Chondrocyte (in vitro differentiated cells): ENCODE results near the gene S100A11. TPM values are rescaled to one million over a fixed set of nuclear protein-coding genes. Genes with fewer than 3 reads are reported as not detected.
A peak's percentile ranks its signal among the peaks of the same experiment; 100 is the strongest.

Source experiments
- DNase-seq: peaks from one replicate; pipeline ENCODE4 v3.0.0; 2021; ENCODE audit warnings: mixed read lengths, low spot score
- H3K27ac Mint-ChIP-seq: one replicate; pipeline ENCODE4 v1.8.0; 2021; ENCODE audit warnings: mild to moderate bottlenecking, moderate library complexity, mixed read lengths; ENCODE audit not compliant: unreplicated experiment
- H3K27me3 Mint-ChIP-seq: 2 replicates; pipeline ENCODE4 v1.8.0; 2021; ENCODE audit warnings: low read depth, mixed read lengths
- H3K36me3 Mint-ChIP-seq: 2 replicates; pipeline ENCODE4 v1.8.0; 2021; ENCODE audit warnings: low read depth, mixed read lengths
- H3K4me1 Mint-ChIP-seq: 2 replicates; pipeline ENCODE4 v1.8.0; 2021; ENCODE audit warnings: low read depth, mild to moderate bottlenecking, mixed read lengths
- H3K4me3 Mint-ChIP-seq: one replicate; pipeline ENCODE4 v1.8.0; 2021; ENCODE audit warnings: mild to moderate bottlenecking, moderate library complexity, mixed read lengths; ENCODE audit not compliant: unreplicated experiment
- H3K9me3 Mint-ChIP-seq: 2 replicates; pipeline ENCODE4 v1.8.0; 2021; ENCODE audit warnings: low read depth, mixed read lengths
- total RNA-seq: library from RNA; stranded (reverse); gene quantifications from 3 replicates; pipeline ENCODE4 v1.2.1, GENCODE V29; 2021
- TF ChIP-seq, protein P1 (sequence below): fragments of 200-600 bp; sonication (generic); IDR thresholded peaks from 2 replicates; pipeline ENCODE4 v1.5.0; 2021; ENCODE audit warnings: antibody characterized with exemption, mild to moderate bottlenecking, moderate library complexity

S100A11 gene
- total RNA-seq, 1 donor from 2014 or later: 741 TPM

DNA sequence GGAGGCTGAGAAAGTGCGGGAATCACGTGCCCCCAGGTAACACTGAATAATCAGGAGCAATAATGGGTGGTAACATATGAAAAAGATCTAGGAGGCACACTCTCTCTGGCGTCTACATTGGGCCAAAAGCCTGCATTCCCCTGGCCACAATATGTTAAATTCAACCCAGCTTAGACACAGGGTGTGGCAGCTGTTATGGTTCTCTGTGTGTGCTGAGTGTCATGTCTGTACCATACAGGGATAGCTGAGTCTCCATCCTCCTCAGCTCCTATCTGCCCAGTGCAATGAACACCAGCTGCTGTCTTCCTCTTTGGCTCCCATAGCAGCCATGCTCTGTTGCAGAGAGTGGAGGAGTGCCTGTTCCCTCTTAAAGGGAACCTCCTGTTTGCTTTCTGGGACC lies 14.3 kb downstream of the S100A11 start:
- DNase-seq: no peak
- Mint-ChIP-seq H3K27ac (no peak overlapping the region), H3K27me3 (peaks cover 6% of the 10 kb centered on the region), H3K4me1 (peaks cover 10% of the 10 kb centered on the region), H3K9me3 (no peaks in the 10 kb centered on the region), H3K4me3 (no peak overlapping the region), H3K36me3 (no peaks in the 10 kb centered on the region)
- TF ChIP-seq, protein P1, sequence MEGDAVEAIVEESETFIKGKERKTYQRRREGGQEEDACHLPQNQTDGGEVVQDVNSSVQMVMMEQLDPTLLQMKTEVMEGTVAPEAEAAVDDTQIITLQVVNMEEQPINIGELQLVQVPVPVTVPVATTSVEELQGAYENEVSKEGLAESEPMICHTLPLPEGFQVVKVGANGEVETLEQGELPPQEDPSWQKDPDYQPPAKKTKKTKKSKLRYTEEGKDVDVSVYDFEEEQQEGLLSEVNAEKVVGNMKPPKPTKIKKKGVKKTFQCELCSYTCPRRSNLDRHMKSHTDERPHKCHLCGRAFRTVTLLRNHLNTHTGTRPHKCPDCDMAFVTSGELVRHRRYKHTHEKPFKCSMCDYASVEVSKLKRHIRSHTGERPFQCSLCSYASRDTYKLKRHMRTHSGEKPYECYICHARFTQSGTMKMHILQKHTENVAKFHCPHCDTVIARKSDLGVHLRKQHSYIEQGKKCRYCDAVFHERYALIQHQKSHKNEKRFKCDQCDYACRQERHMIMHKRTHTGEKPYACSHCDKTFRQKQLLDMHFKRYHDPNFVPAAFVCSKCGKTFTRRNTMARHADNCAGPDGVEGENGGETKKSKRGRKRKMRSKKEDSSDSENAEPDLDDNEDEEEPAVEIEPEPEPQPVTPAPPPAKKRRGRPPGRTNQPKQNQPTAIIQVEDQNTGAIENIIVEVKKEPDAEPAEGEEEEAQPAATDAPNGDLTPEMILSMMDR: no peak

DNA sequence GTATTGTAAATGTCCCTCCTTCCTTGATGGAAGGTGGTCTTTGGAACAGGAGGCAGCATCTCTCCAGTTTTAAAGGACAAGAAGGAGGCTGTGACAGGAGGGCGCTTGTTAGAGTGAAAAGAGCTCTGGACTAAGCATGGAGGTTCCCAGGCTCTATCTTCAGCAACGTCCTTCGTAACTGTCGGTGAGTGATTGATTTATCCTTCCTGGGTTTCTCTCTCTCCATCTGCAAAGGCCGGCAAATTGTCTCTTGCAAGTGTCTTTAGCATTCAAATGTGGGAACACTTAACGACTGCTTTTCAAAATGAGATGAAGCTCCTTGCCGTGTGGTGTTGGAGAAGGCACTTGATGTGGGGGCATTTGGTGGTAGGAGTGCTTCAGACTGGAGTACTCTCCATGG lies 15.2 kb downstream of the S100A11 start:
- peaks cover 6% of the 10 kb centered on the region for H3K27me3 Mint-ChIP-seq
- DNase-seq: no peak
- no peaks in the 10 kb centered on the region for H3K36me3 Mint-ChIP-seq
- H3K9me3 Mint-ChIP-seq: no peaks in the 10 kb centered on the region
- TF ChIP-seq, protein P1: no peak
- H3K4me1 Mint-ChIP-seq: peaks cover under 1% of the 10 kb centered on the region
- H3K27ac Mint-ChIP-seq: no peak overlapping the region
- no peak overlapping the region for H3K4me3 Mint-ChIP-seq

DNA sequence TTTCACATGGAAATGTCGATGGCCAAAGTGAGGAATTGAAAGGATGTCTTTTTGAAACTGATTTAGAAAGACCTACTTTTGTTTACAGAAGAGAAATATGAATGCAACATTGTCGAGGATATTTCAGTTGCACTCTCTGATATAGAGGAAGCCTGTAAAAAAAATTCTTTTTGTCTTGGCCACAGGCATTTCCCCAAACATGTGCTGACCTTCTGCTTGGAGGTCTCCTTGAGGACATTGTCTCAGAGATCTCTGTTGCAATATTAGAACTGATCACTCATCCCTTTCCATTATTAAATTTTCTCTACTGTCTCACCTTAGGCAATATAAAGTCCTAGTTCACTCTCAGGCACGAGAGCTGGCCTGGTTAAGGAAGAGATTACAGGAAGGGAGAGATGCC lies 16.0 kb downstream of the S100A11 start:
- Mint-ChIP-seq H3K27ac (no peak overlapping the region), H3K4me1 (no peaks in the 10 kb centered on the region), H3K9me3 (no peaks in the 10 kb centered on the region), H3K4me3 (no peak overlapping the region), H3K27me3 (peaks cover 6% of the 10 kb centered on the region), H3K36me3 (no peaks in the 10 kb centered on the region)
- TF ChIP-seq, protein P1: no peak
- no peak for DNase-seq

DNA sequence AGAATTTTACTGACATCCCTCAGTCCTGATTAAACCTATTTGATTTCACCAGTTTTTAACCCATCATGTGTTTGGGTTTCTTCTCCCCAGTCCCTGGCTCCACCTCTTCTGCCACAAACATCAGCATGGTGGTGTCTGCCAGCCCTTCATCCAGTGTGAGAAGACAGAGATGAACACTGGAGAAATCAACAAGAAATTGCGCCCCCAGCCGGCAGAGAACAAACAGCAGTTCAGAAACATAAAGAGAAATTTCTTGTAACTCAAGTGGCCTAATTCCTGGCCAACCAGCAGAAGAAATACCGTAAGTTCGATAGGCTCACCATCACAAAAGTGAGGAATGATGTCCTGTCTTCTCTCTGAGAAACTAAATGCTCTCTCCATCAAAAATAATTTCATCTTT lies 18.3 kb downstream of the S100A11 start:
- DNase-seq: no peak
- H3K4me3 Mint-ChIP-seq: no peak overlapping the region
- H3K36me3 Mint-ChIP-seq: no peaks in the 10 kb centered on the region
- no peaks in the 10 kb centered on the region for H3K4me1 Mint-ChIP-seq
- no peak overlapping the region for H3K27ac Mint-ChIP-seq
- H3K9me3 Mint-ChIP-seq: no peaks in the 10 kb centered on the region
- peaks cover 6% of the 10 kb centered on the region for H3K27me3 Mint-ChIP-seq
- TF ChIP-seq, protein P1: peak; percentile 56

DNA sequence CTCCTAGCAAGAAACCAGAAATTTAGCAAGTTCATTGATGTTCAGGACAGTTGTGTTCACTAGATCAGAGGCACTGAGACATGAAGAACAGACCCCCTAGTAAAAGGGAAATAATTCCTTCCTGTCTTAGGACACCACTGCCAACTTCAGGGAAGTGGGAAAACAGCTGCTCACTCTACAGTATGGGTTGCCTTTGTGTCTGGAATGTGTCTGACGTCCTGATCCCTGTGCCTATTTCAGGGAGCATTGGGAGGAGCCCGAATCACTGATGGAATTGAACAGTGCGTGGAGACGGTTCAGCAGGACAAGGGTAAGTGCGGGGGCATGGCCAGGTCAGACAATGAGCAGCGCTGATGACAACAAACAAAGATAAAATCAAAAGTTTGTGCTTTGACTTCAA lies 21.0 kb downstream of the S100A11 start:
- Mint-ChIP-seq H3K27ac (no peak overlapping the region), H3K4me3 (no peak overlapping the region), H3K36me3 (no peaks in the 10 kb centered on the region), H3K27me3 (peaks cover 6% of the 10 kb centered on the region), H3K9me3 (no peaks in the 10 kb centered on the region), H3K4me1 (no peaks in the 10 kb centered on the region)
- no peak for DNase-seq
- TF ChIP-seq, protein P1: no peak
